Measurements from ENCODE around the gene YWHAB.

- TF ChIP-seq, protein P1, sequence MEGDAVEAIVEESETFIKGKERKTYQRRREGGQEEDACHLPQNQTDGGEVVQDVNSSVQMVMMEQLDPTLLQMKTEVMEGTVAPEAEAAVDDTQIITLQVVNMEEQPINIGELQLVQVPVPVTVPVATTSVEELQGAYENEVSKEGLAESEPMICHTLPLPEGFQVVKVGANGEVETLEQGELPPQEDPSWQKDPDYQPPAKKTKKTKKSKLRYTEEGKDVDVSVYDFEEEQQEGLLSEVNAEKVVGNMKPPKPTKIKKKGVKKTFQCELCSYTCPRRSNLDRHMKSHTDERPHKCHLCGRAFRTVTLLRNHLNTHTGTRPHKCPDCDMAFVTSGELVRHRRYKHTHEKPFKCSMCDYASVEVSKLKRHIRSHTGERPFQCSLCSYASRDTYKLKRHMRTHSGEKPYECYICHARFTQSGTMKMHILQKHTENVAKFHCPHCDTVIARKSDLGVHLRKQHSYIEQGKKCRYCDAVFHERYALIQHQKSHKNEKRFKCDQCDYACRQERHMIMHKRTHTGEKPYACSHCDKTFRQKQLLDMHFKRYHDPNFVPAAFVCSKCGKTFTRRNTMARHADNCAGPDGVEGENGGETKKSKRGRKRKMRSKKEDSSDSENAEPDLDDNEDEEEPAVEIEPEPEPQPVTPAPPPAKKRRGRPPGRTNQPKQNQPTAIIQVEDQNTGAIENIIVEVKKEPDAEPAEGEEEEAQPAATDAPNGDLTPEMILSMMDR (IDR thresholded peaks at IDR 0.05) = no peak
- no peak for TF ChIP-seq POLR2A (IDR thresholded peaks at IDR 0.05)
These were observed 62.6 kb downstream of the YWHAB start for GRCh38 chr20:44948107-44948506.

All from heart left ventricle (tissue), 13 donors.